ENCODE measurements around the gene LAMP5. TPM values are rescaled to one million over a fixed set of nuclear protein-coding genes. Genes with fewer than 3 reads are reported as not detected.

Gene LAMP5
- not detected for total RNA-seq
- long read RNA-seq, result 0 reads

- intact Hi-C loops (cut with DNase I), result no loop called here
- peak; percentile 56 to 70 for ATAC-seq
- peak; percentile 36 for DNase-seq
Measured at GRCh38 chr20:9514461-9515213, at the start of gene LAMP5. Gene LAMP5, plus strand, starts transcription at chr20:9514590. Its CDS starts 263 bp downstream, at chr20:9514853.

- intact Hi-C loops (cut with DNase I), result loop anchor here in 1 of 2 donors (10.0 kb wide), 1 partner anchor 137 kb away; no protein-coding TSS in a partner anchor
- no peak for ATAC-seq
Measured at GRCh38 chr20:9467995-9468394, 46.4 kb upstream of the LAMP5 start.

GRCh38 chr20:9474835-9475415, 39.5 kb upstream of the LAMP5 start:
- intact Hi-C loops (cut with DNase I), result no loop called here
- no peak for ATAC-seq

More at GRCh38 chr20:9467995-9468394, 46.4 kb upstream of the LAMP5 start:
- no peak for DNase-seq

GRCh38 chr20:9475456-9475855, 38.9 kb upstream of the LAMP5 start:
- no peak for DNase-seq
- ATAC-seq, result no peak
- intact Hi-C loops (cut with DNase I), result no loop called here

More at GRCh38 chr20:9474835-9475415, 39.5 kb upstream of the LAMP5 start:
- DNase-seq, result no peak

- ATAC-seq, result no peak
- intact Hi-C loops (cut with DNase I), result no loop called here
- DNase-seq, result no peak
Measured at GRCh38 chr20:9476174-9476573, 38.2 kb upstream of the LAMP5 start.

- intact Hi-C loops (cut with DNase I), result no loop called here
- no peak for ATAC-seq
Measured at GRCh38 chr20:9476637-9477036, 37.8 kb upstream of the LAMP5 start.

GRCh38 chr20:9478771-9479170, 35.6 kb upstream of the LAMP5 start:
- ATAC-seq (no peak), DNase-seq (no peak)
- intact Hi-C loops (cut with DNase I), result no loop called here

More at GRCh38 chr20:9476637-9477036, 37.8 kb upstream of the LAMP5 start:
- no peak for DNase-seq

- ATAC-seq (no peak), DNase-seq (no peak)
- intact Hi-C loops (cut with DNase I), result no loop called here
Measured at GRCh38 chr20:9480066-9480465, 34.3 kb upstream of the LAMP5 start.

GRCh38 chr20:9482180-9482579, 32.2 kb upstream of the LAMP5 start:
- intact Hi-C loops (cut with DNase I), result no loop called here
- no peak for ATAC-seq
- DNase-seq, result no peak

GRCh38 chr20:9483131-9483530, 31.3 kb upstream of the LAMP5 start:
- intact Hi-C loops (cut with DNase I), result no loop called here
- ATAC-seq (no peak), DNase-seq (no peak)

- intact Hi-C loops (cut with DNase I), result no loop called here
- DNase-seq, result no peak
- ATAC-seq, result no peak
Measured at GRCh38 chr20:9485614-9486340, 28.6 kb upstream of the LAMP5 start.

- no peak for DNase-seq
- intact Hi-C loops (cut with DNase I), result no loop called here
- no peak for ATAC-seq
Measured at GRCh38 chr20:9487231-9487630, 27.2 kb upstream of the LAMP5 start.

GRCh38 chr20:9488063-9488462, 26.3 kb upstream of the LAMP5 start:
- DNase-seq, result no peak
- intact Hi-C loops (cut with DNase I), result no loop called here
- no peak for ATAC-seq

GRCh38 chr20:9490161-9490560, 24.2 kb upstream of the LAMP5 start:
- ATAC-seq, result no peak
- DNase-seq, result no peak
- intact Hi-C loops (cut with DNase I), result no loop called here

- ATAC-seq (no peak), DNase-seq (no peak)
- intact Hi-C loops (cut with DNase I), result no loop called here
Measured at GRCh38 chr20:9490631-9491030, 23.8 kb upstream of the LAMP5 start.

GRCh38 chr20:9491324-9491723, 23.1 kb upstream of the LAMP5 start:
- no peak for ATAC-seq
- no peak for DNase-seq
- intact Hi-C loops (cut with DNase I), result no loop called here

- intact Hi-C loops (cut with DNase I), result no loop called here
- DNase-seq (no peak), ATAC-seq (no peak)
Measured at GRCh38 chr20:9492067-9492466, 22.3 kb upstream of the LAMP5 start.

- intact Hi-C loops (cut with DNase I), result no loop called here
- no peak for DNase-seq
- no peak for ATAC-seq
Measured at GRCh38 chr20:9493803-9494202, 20.6 kb upstream of the LAMP5 start.

- intact Hi-C loops (cut with DNase I), result no loop called here
- no peak for ATAC-seq
Measured at GRCh38 chr20:9495701-9496100, 18.7 kb upstream of the LAMP5 start.

GRCh38 chr20:9496155-9496554, 18.2 kb upstream of the LAMP5 start:
- no peak for DNase-seq
- intact Hi-C loops (cut with DNase I), result no loop called here
- no peak for ATAC-seq

More at GRCh38 chr20:9495701-9496100, 18.7 kb upstream of the LAMP5 start:
- DNase-seq, result no peak
